ENCODE measurements around the gene CALN1.

DNA sequence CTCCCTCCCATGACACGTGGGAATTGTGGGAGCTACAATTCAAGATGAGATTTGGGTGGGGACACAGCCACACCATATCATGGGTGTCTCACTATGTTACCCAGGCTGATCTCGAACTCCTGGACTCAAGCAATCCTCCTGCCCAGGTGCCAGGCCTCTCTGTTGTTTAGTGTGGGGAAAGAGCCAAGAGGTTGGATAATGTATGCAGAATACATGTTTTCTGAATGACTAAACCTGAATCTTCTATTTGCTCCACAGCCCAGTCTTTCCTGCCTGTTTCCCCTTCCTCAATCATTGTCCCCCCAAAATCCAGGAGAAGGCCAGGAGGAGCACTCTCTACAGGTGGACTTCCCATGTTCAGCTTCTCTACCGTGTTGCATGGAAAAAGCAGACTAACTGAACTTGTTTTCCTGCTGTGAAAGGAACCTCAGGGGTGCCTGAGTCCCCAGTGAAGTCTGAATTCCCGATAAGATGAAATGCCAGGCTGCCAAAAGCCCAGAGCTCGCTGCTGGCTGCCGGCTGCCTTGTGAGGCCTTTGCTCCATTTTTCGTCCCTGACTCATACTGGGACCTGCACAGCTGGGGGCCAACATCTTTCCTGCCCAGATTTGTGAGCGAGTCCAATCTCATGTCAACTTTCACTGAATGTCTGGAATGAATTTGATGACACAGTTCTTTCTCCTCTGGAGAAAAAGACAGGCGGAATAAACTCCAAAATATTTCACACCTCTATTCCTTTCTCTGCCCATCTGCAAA, 588.0 kb downstream of the CALN1 start:
- TF ChIP-seq, protein P1, sequence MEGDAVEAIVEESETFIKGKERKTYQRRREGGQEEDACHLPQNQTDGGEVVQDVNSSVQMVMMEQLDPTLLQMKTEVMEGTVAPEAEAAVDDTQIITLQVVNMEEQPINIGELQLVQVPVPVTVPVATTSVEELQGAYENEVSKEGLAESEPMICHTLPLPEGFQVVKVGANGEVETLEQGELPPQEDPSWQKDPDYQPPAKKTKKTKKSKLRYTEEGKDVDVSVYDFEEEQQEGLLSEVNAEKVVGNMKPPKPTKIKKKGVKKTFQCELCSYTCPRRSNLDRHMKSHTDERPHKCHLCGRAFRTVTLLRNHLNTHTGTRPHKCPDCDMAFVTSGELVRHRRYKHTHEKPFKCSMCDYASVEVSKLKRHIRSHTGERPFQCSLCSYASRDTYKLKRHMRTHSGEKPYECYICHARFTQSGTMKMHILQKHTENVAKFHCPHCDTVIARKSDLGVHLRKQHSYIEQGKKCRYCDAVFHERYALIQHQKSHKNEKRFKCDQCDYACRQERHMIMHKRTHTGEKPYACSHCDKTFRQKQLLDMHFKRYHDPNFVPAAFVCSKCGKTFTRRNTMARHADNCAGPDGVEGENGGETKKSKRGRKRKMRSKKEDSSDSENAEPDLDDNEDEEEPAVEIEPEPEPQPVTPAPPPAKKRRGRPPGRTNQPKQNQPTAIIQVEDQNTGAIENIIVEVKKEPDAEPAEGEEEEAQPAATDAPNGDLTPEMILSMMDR (IDR thresholded peaks at IDR 0.05; ENCODE audit: low read depth, low read length): no peak
- no peak for TF ChIP-seq EZH2phosphoT487 (IDR thresholded peaks at IDR 0.05; ENCODE audit: low read depth)
